Esophagus (tissue), 2 donors: ENCODE measurements around the gene DLGAP1. TPM values are rescaled to one million over a fixed set of nuclear protein-coding genes. Genes with fewer than 3 reads are reported as not detected.

Source experiments
- H3K27ac ChIP-seq, 2 donors: one replicate each; pipeline ENCODE4 v1.5.1; 2013; ENCODE audit warnings: low read depth in 2 of 2, mild to moderate bottlenecking in 2 of 2, inconsistent platforms in 1 of 2, low read length in 1 of 2, moderate library complexity in 1 of 2
- H3K27me3 ChIP-seq, 2 donors: one replicate each; pipeline ENCODE4 v1.6.1; 2013; ENCODE audit warnings: low read length in 2 of 2, control low read depth in 1 of 2, mild to moderate bottlenecking in 1 of 2; ENCODE audit not compliant: insufficient read depth in 2 of 2, control insufficient read depth in 1 of 2
- H3K36me3 ChIP-seq, 2 donors: one replicate each; pipeline ENCODE4 v1.6.1; 2013; ENCODE audit warnings: low read length in 1 of 2; ENCODE audit not compliant: control insufficient read depth in 2 of 2, insufficient read depth in 2 of 2
- H3K4me1 ChIP-seq, 2 donors: one replicate each; pipeline ENCODE4 v1.6.1; 2013; ENCODE audit warnings: low read length in 1 of 2; ENCODE audit not compliant: control insufficient read depth in 2 of 2, insufficient read depth in 2 of 2
- H3K4me3 ChIP-seq, 2 donors: one replicate each; pipeline ENCODE4 v1.5.1; 2013; ENCODE audit warnings: low read length in 2 of 2, mild to moderate bottlenecking in 2 of 2, low read depth in 1 of 2, moderate library complexity in 1 of 2
- H3K9me3 ChIP-seq, 2 donors: one replicate each; pipeline ENCODE4 v1.6.1; 2013; ENCODE audit warnings: mild to moderate bottlenecking in 2 of 2, low read depth in 1 of 2, low read length in 1 of 2, moderate library complexity in 1 of 2; ENCODE audit not compliant: control insufficient read depth in 2 of 2, insufficient read depth in 1 of 2
- WGBS, 2 donors: extraction: QIAGEN DNeasy Blood & Tissue Kit; methylation state at CpG; one replicate each; pipeline ENCODE4 v1.1.7; 2013; 5-methylcytosine and 5-hydroxymethylcytosine counted together
- polyA plus RNA-seq, 2 donors: library from polyadenylated mRNA; stranded (reverse); fragments of 200-250 nt; gene quantifications; one replicate each; pipeline ENCODE4 v1.2.3, GENCODE V29; 2013
- donor health status: healthy with polysubstance abuse.
- donor health status: Bipolar disorder and iron deficiency.

Gene DLGAP1
- polyA plus RNA-seq, 2 donors: 0.47 to 0.59 TPM

DNA sequence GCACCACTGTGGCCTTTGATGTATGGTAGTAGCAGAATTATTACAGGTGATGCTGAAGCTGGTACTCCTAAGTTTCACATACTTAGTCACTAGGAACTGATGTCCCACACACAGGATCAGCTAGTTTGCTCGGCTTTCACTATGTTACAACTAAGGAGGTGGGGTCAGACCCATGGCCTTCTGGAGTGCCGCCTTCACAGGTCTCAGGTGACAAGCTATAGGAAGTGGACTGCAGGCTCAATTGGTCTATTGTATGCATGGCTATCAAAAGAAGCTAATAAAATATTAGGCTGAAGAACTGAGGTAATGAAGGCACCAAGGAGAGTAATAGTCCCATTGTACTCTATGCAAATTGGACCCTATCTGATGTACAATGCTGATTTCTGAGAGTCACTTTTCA lies 170.6 kb downstream of the DLGAP1 start:
- Histone ChIP-seq H3K27me3 (no peaks in the 10 kb centered on the region), H3K9me3 (no peaks in the 10 kb centered on the region), H3K4me1 (no peaks in the 10 kb centered on the region), H3K27ac (no peak overlapping the region), H3K4me3 (no peak overlapping the region), H3K36me3 (no peaks in the 10 kb centered on the region)
- WGBS, 2 donors: 65 to 81% methylated on average over 2 of the region's 2 CpGs

DNA sequence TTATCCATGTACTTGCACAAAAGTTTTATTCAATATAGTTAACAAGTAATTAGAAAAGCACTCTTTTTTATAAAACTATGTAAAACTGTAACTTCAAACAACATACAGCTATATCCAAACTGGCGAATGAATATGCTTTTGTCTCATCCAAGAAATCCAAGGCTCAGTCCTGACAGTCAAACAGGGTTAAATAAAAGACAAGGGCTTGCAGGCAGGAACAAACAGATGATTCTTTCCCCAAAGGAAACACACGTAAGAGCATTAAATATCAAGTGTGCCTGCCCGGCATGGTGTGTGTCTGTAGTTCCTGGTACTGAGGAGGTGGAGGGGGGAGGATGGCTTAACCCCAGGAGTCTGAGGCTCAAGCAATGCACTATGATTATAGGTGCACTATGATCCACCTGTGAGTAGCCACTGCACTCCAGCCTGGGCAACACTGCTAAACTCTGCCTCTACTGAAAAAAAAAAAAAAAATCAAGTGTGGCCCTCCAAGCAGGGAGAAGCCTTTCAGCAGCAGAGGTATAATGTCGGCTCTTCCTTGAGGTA lies 171.3 kb downstream of the DLGAP1 start:
- no peaks in the 10 kb centered on the region for H3K9me3 ChIP-seq
- H3K4me3 ChIP-seq: no peak overlapping the region
- H3K36me3 ChIP-seq: no peaks in the 10 kb centered on the region
- no peak overlapping the region for H3K27ac ChIP-seq
- no peaks in the 10 kb centered on the region for H3K4me1 ChIP-seq
- 56 to 63% methylated on average over 4 of the region's 4 CpGs for WGBS, 2 donors
- H3K27me3 ChIP-seq: no peaks in the 10 kb centered on the region

DNA sequence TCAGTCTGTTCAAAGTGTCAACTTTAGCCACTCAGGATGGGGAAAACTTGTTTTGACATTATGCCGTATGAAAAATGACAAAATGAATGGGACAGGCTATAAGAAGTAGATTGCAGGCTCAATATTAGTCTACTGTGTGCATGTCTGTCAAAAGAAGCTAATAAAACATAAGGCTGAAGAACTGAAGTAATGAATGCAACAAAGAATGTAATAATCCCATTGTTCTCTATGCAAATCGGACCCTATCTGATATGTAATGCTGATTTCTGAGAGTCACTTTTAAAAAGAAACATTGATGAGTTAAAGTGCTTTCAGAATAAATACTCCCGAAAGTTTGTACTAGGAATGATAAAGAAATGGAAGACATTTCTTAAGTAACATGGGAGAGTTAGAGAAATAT lies 172.2 kb downstream of the DLGAP1 start:
- H3K4me1 ChIP-seq: no peaks in the 10 kb centered on the region
- no peak overlapping the region for H3K4me3 ChIP-seq
- H3K27me3 ChIP-seq: no peaks in the 10 kb centered on the region
- H3K27ac ChIP-seq: no peak overlapping the region
- H3K36me3 ChIP-seq: no peaks in the 10 kb centered on the region
- WGBS, 2 donors: 52 to 57% methylated on average over 3 of the region's 3 CpGs
- H3K9me3 ChIP-seq: no peaks in the 10 kb centered on the region

DNA sequence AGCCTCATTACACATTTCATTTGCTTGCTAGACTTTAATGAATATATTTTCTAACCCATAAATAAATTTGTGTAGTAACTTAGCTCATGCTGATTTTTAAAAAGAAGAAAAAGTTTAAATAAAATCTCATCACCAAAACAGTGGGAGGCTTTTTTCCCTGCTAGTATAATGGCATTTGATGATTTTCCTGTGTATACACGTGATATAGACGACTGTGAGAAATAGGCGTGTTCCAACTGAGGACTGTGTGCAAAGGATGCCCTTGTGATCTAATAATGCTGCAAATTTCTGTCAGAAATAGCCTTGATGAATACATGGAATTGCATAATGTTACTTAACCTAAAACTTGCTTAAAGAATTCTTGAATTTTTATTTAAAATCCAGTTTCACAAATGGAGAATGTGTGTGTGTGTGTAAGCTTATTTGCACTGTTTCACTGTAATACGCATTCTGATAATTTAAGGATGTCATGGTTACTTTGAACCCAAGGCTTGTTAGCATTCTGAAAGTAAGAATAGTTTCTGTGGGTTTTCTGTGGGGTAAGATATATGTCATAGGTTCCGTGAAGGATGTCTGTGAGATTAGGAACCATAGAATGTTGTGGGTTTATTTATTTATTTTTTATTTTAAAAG lies 178.0 kb downstream of the DLGAP1 start:
- no peaks in the 10 kb centered on the region for H3K4me1 ChIP-seq
- no peak overlapping the region for H3K4me3 ChIP-seq
- no peaks in the 10 kb centered on the region for H3K36me3 ChIP-seq
- H3K9me3 ChIP-seq: no peaks in the 10 kb centered on the region
- 81 to 85% methylated on average over 5 of the region's 5 CpGs for WGBS, 2 donors
- H3K27ac ChIP-seq: no peak overlapping the region
- H3K27me3 ChIP-seq: no peaks in the 10 kb centered on the region

DNA sequence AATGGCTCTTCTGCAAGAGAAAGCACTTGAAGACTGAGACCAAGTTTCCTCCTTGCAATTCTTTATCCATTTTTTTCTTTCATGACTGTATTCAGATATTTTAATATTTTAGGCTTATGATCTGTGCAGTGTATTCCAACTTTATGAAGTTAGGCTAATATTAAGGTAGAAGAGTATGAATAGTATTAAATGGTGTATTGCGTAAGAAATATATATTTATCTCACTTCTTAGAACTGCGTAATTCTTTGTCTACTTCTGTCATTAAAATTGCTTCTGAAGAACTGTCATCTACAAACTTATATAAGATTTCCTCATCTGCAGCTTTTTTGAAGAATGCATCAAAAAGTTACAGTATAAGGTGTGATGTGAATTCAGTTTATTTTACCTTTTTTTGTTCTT lies 183.2 kb downstream of the DLGAP1 start:
- H3K36me3 ChIP-seq: no peaks in the 10 kb centered on the region
- no peaks in the 10 kb centered on the region for H3K4me1 ChIP-seq
- H3K27ac ChIP-seq: no peak overlapping the region
- H3K27me3 ChIP-seq: no peaks in the 10 kb centered on the region
- H3K9me3 ChIP-seq: no peaks in the 10 kb centered on the region
- 94 to 97% methylated on average over 2 of the region's 2 CpGs for WGBS, 2 donors
- no peak overlapping the region for H3K4me3 ChIP-seq

DNA sequence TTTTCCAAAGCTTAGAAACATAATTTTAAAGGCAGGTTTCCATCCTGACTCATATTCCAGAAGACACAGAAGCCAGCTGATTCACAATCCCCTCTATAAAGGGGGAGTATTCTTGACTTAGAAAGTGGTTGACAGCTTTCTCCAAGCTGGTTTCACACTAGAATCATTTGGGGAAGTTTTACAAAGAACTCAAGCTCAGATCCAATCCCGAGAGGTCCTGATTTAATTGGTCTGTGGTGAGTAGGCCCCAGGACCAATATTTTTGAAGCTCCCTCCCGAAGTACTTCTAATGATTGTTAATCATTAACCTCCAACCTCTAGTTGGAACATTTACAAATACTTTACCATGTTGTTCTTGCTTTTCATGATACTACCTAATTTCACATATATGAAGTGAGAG lies 184.1 kb downstream of the DLGAP1 start:
- Histone ChIP-seq H3K27ac (no peak overlapping the region), H3K9me3 (no peaks in the 10 kb centered on the region), H3K36me3 (no peaks in the 10 kb centered on the region), H3K4me3 (no peak overlapping the region), H3K4me1 (no peaks in the 10 kb centered on the region), H3K27me3 (no peaks in the 10 kb centered on the region)
- WGBS, 2 donors: 67 to 81% methylated on average over 2 of the region's 2 CpGs

DNA sequence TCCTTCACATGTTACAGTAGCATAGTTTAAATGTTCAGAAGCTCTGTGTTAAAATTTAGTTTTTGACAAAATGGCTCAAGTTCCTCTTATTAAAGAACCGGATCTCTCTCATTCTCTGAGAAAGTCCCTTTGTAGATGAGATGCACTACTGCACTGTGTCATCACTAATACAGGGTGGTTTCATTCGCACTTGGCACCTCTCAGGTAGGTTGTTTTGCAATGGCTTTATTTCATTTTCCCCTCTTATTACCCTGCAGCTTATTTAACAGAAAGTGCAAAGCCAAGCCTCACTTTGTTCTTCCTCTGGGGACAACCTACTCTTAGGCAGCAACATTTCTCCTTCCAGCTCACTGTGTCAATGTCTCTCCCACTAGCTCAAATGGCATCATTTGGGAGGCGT lies 185.1 kb downstream of the DLGAP1 start:
- Histone ChIP-seq H3K9me3 (no peaks in the 10 kb centered on the region), H3K27me3 (no peaks in the 10 kb centered on the region), H3K27ac (no peak overlapping the region), H3K4me3 (no peak overlapping the region), H3K4me1 (no peaks in the 10 kb centered on the region), H3K36me3 (no peaks in the 10 kb centered on the region)
- WGBS, 2 donors: 80 to 87% methylated on average over 3 of the region's 3 CpGs

DNA sequence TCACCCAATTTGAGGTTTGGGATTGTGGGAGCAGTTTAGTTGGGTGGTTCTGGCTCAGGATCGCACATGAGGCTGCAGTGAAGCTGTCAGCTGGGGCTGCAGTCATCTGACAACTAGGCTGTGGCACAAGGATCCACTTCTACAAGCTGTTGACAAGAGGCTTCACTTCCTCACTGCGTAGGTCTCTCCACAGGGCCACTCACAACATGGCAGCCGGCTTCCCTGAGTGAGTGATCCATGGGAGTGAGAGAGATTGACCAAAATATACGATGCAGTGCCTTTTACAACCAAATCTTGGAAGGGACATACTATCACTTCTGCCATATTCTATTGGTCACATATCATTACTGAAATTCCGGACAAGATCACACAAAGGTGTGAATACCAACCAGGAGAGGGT lies 187.5 kb downstream of the DLGAP1 start:
- Histone ChIP-seq H3K9me3 (no peaks in the 10 kb centered on the region), H3K27ac (no peak overlapping the region), H3K4me1 (no peaks in the 10 kb centered on the region), H3K4me3 (no peak overlapping the region), H3K27me3 (no peaks in the 10 kb centered on the region), H3K36me3 (no peaks in the 10 kb centered on the region)
- 83 to 89% methylated on average over 5 of the region's 5 CpGs for WGBS, 2 donors

DNA sequence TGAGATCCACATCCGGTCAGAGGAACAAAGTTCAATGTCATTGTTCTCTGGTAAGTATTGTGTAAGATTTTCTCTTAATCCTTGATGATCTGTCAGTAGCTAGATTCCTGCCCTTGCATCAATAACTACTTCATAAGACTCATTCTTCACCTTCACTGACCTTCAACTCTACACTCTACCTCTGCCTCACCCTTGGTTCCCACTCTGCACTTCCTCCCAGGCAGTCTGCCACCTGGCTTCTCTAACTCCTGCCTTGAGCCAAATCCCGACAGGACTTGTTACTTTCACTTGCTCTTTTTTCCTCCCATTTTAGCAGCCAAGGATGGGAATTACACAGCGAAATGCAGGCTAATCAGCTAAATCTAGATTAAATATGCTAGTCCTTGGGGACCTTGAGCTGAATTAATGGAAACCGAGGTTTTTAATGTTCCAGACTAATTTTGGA lies 190.7 kb downstream of the DLGAP1 start:
- Histone ChIP-seq H3K9me3 (no peaks in the 10 kb centered on the region), H3K27ac (no peak overlapping the region), H3K4me1 (no peaks in the 10 kb centered on the region), H3K27me3 (no peaks in the 10 kb centered on the region), H3K36me3 (no peaks in the 10 kb centered on the region), H3K4me3 (no peak overlapping the region)
- WGBS, 2 donors: 23 to 32% methylated on average over 4 of the region's 4 CpGs

DNA sequence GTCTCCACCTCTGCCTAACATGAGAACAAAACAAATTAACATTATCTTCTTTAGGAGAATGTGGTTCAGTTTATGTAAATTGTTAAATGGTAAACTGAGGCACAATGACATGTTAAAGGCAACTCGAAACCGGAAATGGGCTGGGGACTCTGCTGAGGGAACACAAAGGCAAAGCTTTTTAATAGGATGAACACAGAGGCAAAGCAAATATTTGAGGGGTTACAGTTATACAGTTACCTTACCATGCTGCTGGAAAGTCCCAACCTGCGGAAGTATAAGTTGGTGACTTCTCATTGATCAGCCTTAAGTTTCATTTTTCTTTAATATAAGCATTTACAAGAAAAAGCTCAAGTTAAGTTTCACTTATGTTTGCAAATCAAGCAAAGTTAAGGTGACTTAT lies 195.0 kb downstream of the DLGAP1 start:
- Histone ChIP-seq H3K4me1 (no peaks in the 10 kb centered on the region), H3K36me3 (no peaks in the 10 kb centered on the region), H3K27ac (no peak overlapping the region), H3K4me3 (no peak overlapping the region), H3K27me3 (no peaks in the 10 kb centered on the region), H3K9me3 (no peaks in the 10 kb centered on the region)
- 88 to 89% methylated on average over 3 of the region's 3 CpGs for WGBS, 2 donors
